ENCODE measurements around the gene TUBGCP2.

- TF ChIP-seq CTCF (optimal IDR thresholded peaks at IDR 0.05 in 1 of 3, IDR thresholded peaks at IDR 0.05 in 1 of 3, conservative IDR thresholded peaks at IDR 0.05 in 1 of 3; ENCODE audit: extremely low read depth in 1 of 3, insufficient read depth in 2 of 3, low read length in 3 of 3) (no peak), EZH2 (IDR thresholded peaks at IDR 0.05; ENCODE audit: low read length) (no peak)
Measured at GRCh38 chr10:133285217-133285616, 23.5 kb downstream of the TUBGCP2 start.

Measured in keratinocyte (primary cell).